Fibroblast of peridontal ligament (primary cell): ENCODE results near the gene PDE6G.

ENCODE experiments used
- DNase-seq: peaks from one replicate; pipeline ENCODE4 v3.0.0-alpha.2; 2010; ENCODE audit errors: extremely low read depth

PDE6G gene

GRCh38 chr17:81656118-81656743 is at the start of gene PDE6G:
Gene PDE6G, minus strand, starts transcription at chr17:81656542. Its CDS starts 3,237 bp downstream, at chr17:81653305.
- no peak for DNase-seq

- DNase-seq = no peak
Observed at GRCh38 chr17:81705518-81706231, 49.3 kb upstream of the PDE6G start.

- no peak for DNase-seq
Observed at GRCh38 chr17:81703747-81704654, 47.7 kb upstream of the PDE6G start.

- DNase-seq = peak; percentile 88
Observed at GRCh38 chr17:81702934-81703746, 46.8 kb upstream of the PDE6G start, which contains the start of gene MRPL12. Gene MRPL12, plus strand, starts transcription at chr17:81703367. Its CDS starts 135 bp downstream, at chr17:81703502.

- DNase-seq = no peak
Observed at GRCh38 chr17:81701288-81702071, 45.1 kb upstream of the PDE6G start.

- no peak for DNase-seq
Observed at GRCh38 chr17:81700353-81701287, 44.3 kb upstream of the PDE6G start.

GRCh38 chr17:81697261-81698044 is 41.1 kb upstream of the PDE6G start:
- DNase-seq = no peak

GRCh38 chr17:81696218-81696941 is 40.0 kb upstream of the PDE6G start:
- DNase-seq = no peak

GRCh38 chr17:81695801-81696200 is 39.5 kb upstream of the PDE6G start:
- DNase-seq = no peak

- no peak for DNase-seq
Observed at GRCh38 chr17:81695211-81695610, 38.9 kb upstream of the PDE6G start.

- DNase-seq = no peak
Observed at GRCh38 chr17:81694810-81695209, 38.5 kb upstream of the PDE6G start.

- no peak for DNase-seq
Observed at GRCh38 chr17:81693509-81694210, 37.3 kb upstream of the PDE6G start.

GRCh38 chr17:81691608-81692007 is 35.3 kb upstream of the PDE6G start:
- no peak for DNase-seq

GRCh38 chr17:81691196-81691595 is 34.9 kb upstream of the PDE6G start:
- DNase-seq = no peak

GRCh38 chr17:81690549-81690948 is 34.2 kb upstream of the PDE6G start:
- no peak for DNase-seq

- DNase-seq = no peak
Observed at GRCh38 chr17:81690066-81690465, 33.7 kb upstream of the PDE6G start.

GRCh38 chr17:81688616-81689015 is 32.3 kb upstream of the PDE6G start:
- no peak for DNase-seq
